Ovary (tissue), 9 donors: ENCODE results near the gene PTTG1IP. TPM values are rescaled to one million over a fixed set of nuclear protein-coding genes. Genes with fewer than 3 reads are reported as not detected.

ENCODE experiments used
- DNase-seq, 5 donors: peaks; one replicate each; pipeline ENCODE4 v3.0.0-alpha.2; 2019 to 2020
- H3K27ac ChIP-seq, 2 donors: fragments of 200-600 bp; one replicate each; pipeline versions ENCODE4 v1.5.1 to v1.8.0; 2019 to 2022
- H3K27me3 ChIP-seq: fragments of 200-600 bp; one replicate; pipeline ENCODE4 v1.8.0; 2022
- H3K36me3 ChIP-seq: fragments of 200-600 bp; sonication (generic); one replicate; pipeline ENCODE4 v1.5.1; 2019
- H3K4me1 ChIP-seq: one replicate; pipeline ENCODE4 v1.8.1; 2013; ENCODE audit warnings: mild to moderate bottlenecking, moderate library complexity; ENCODE audit not compliant: insufficient read depth
- H3K4me3 ChIP-seq: fragments of 200-600 bp; sonication (generic); one replicate; pipeline ENCODE4 v1.5.1; 2017
- H3K9me3 ChIP-seq, 2 donors: fragments of 200-600 bp in 1 of 2; sonication (generic) in 1 of 2; one replicate each; pipeline versions ENCODE4 v1.5.1 to v1.8.1; 2013 to 2019; ENCODE audit warnings: mild to moderate bottlenecking in 1 of 2, moderate library complexity in 1 of 2
- EP300 ChIP-seq: sonication (generic); formaldehyde crosslinking; IDR thresholded peaks from one replicate; pipeline ENCODE4 v1.6.1; 2017; ENCODE audit warnings: antibody characterized with exemption
- POLR2A ChIP-seq: fragments of 450-650 bp; IDR thresholded peaks from one replicate; pipeline ENCODE4 v1.6.1; 2017; ENCODE audit warnings: antibody characterized with exemption, mild to moderate bottlenecking, moderate library complexity
- WGBS, 3 donors: extraction: QIAGEN DNeasy Blood & Tissue Kit in 1 of 3; methylation state at CpG; one replicate each; pipeline versions ENCODE4 v1.1.5 to v1.1.7; 2013 to 2017; 5-methylcytosine and 5-hydroxymethylcytosine counted together
- intact Hi-C, 4 donors: fragments of 100-400 bp; cut with DNase I; formaldehyde crosslinking; loops; one replicate each; pipeline versions ENCODE4 v1.11.0 to v1.15.1; 2022 to 2023
- polyA plus RNA-seq, 2 donors: library from polyadenylated mRNA; stranded (reverse); fragments of 200-250 nt in 1 of 2; fragments of 350-450 nt in 1 of 2; fragmentation: Illumina TruSeq in 1 of 2; extraction: RNeasy Lipid Tissue Mini Kit (QIAGEN cat#74804) in 1 of 2; gene quantifications; one replicate each; pipeline ENCODE4 v1.2.3, GENCODE V29; 2013 to 2014
- total RNA-seq, 7 donors: library from RNA; depleted of rRNA in 2 of 7; stranded (reverse); fragments of >200 nt in 2 of 7; fragmentation: NEBNext Ultra II Directional in 3 of 7; extraction: Animal tissue kit (Norgen Biotek cat#: 25700) in 3 of 7; gene quantifications; one replicate each; pipeline versions ENCODE4 v1.1.0 to v1.2.4, GENCODE V29; 2016 to 2023
- TF ChIP-seq, protein P1 (sequence below), 3 donors: fragments of 450-650 bp in 2 of 3; fragments of 200-600 bp in 1 of 3; IDR thresholded peaks; one replicate each; pipeline versions ENCODE4 v1.5.1 to v1.8.0; 2016 to 2022; ENCODE audit warnings: antibody characterized with exemption in 3 of 3, mild to moderate bottlenecking in 1 of 3
- donor health status: DM: no; HTN: no; CAD: no; lungs with moderate emphysema.
- donor health status: DM: no; HTN: no; CAD: no.
- donor health status: Bipolar disorder and iron deficiency.
- donor health status: DM: yes; HTN: yes; CAD: no.
- donor health status: DM: no; HTN: no; CAD: no.
- donor health status: DM: yes; HTN: yes; CAD: no.

Gene PTTG1IP
- total and polyA plus RNA-seq, 9 donors, result 133 to 420 (median 144) TPM

DNA sequence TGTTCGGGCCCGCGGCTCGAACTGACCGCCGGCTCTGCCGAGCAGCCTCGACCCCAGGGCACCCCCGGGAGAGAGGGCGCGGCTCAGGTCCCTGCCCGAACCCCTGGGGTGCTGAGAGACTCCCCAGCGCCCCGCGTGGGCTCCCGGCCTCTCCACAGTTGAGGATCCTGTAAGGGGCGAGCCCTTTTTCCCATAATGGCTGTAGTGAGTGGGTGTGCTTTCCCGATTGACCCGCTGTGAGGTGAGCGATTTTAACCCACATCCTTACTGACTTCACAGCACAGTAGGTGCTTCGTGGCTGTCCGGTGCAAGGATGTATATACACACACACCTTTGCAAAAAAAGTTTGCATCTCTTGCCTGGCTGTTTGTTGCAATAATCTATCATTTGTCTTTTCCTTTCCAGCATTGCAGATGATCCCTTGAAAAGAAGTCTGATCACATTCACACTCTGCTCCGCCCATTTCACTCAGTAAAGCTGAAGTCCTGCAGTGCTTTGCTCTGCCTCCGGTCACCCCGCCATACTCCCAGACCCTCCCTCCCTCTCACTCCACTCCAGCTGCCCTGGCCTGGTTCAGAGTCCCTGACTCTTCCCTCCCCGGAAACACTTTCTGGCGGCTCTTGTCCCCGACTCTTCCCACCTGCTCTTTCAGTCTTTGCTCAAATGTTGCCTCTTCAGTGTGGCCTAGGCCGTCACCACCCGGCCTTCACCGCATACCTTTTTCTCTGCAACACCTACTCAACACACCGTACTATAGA lies 70.9 kb downstream of the PTTG1IP start:
- Histone ChIP-seq H3K36me3 (no peaks in the 10 kb centered on the region), H3K27me3 (no peaks in the 10 kb centered on the region), H3K4me1 (peaks cover 3% of the 10 kb centered on the region), H3K27ac (no peak overlapping the region), H3K9me3 (no peaks in the 10 kb centered on the region), H3K4me3 (peak overlapping the region; percentile 76)
- TF ChIP-seq POLR2A (no peak), EP300 (no peak)
- TF ChIP-seq, protein P1, sequence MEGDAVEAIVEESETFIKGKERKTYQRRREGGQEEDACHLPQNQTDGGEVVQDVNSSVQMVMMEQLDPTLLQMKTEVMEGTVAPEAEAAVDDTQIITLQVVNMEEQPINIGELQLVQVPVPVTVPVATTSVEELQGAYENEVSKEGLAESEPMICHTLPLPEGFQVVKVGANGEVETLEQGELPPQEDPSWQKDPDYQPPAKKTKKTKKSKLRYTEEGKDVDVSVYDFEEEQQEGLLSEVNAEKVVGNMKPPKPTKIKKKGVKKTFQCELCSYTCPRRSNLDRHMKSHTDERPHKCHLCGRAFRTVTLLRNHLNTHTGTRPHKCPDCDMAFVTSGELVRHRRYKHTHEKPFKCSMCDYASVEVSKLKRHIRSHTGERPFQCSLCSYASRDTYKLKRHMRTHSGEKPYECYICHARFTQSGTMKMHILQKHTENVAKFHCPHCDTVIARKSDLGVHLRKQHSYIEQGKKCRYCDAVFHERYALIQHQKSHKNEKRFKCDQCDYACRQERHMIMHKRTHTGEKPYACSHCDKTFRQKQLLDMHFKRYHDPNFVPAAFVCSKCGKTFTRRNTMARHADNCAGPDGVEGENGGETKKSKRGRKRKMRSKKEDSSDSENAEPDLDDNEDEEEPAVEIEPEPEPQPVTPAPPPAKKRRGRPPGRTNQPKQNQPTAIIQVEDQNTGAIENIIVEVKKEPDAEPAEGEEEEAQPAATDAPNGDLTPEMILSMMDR (IDR thresholded peaks at IDR 0.05), result no peak
- intact Hi-C loops, result loop anchor here in 1 of 4 donors (10.0 kb wide), 1 partner anchor 468 kb away; the partner anchor contains the start of gene CFAP410
- WGBS, 3 donors, result 14 to 26% (median 16%) methylated on average over 20 to 32 of the region's 32 CpGs
- no peak for DNase-seq

DNA sequence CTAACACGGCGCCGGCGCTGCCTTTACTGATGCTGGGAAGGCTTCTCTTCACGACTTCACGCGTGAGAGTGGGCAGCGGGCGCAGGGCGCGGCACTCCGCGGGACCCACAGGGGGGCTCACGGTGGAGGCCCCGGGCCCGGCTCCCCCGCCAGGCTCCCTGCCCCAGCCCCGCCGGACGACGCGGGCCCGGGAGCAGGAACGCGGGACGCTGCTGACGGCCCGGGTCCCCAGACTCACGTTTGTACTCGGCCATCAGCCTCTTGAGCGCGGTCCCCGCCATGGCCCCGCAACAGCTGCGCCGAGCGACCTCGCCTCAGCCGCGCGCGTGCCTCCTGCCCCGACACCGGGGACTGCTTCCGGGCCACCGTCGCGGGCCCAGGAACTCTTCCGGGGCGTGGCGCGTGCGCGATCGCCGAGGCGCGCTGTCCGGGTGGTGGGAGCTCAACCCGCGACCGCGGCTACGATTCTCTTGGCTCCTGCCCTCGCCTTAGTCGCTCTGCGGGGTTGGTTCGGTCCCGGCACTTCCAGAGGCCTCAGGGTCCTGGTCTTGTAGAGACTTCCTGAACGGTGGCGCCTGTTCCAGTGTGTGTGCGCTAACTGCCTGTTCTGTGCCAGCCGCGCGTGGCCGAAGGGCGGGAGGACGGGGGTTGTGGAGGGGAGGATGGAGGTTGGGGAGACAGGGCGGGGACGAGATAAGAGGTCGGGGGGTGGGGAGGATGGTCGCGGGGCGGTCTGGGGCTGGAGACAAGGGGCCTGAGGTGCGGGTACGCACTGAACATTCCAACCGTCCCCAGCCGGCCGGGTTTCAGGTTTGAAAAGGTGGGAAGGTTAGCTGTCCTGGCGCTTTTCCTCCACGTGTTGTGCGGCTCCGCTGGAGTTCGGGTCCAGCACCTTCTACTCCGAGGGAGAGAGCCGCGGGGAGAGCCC lies 71.8 kb downstream of the PTTG1IP start, which contains the start of gene UBE2G2:
Gene UBE2G2 (minus strand): TSS at position 353 of the 928 bp plus-strand sequence. CDS start 72 bp downstream, at position 281.
- intact Hi-C loops, result loop anchor here in 1 of 4 donors (10.0 kb wide), 1 partner anchor 467 kb away; the partner anchor contains the start of gene CFAP410
- Histone ChIP-seq H3K9me3 (no peaks in the 10 kb centered on the region), H3K27ac (peak within 1 kb of the TSS in 1 of 2 donors; percentile 2), H3K27me3 (no peaks in the 10 kb centered on the region), H3K4me1 (peaks cover 3% of the 10 kb centered on the region), H3K4me3 (peak within 1 kb of the TSS; percentile 76), H3K36me3 (no peaks in the 10 kb centered on the region)
- WGBS, 3 donors, result 0 to 1% (median 1%) methylated on average over 91 to 97 of the region's 97 CpGs
- DNase-seq, result peak; percentile 71 to 91 (median 83)
- TF ChIP-seq, protein P1 (IDR thresholded peaks at IDR 0.05), result no peak
- TF ChIP-seq POLR2A, result peak; percentile 57

DNA sequence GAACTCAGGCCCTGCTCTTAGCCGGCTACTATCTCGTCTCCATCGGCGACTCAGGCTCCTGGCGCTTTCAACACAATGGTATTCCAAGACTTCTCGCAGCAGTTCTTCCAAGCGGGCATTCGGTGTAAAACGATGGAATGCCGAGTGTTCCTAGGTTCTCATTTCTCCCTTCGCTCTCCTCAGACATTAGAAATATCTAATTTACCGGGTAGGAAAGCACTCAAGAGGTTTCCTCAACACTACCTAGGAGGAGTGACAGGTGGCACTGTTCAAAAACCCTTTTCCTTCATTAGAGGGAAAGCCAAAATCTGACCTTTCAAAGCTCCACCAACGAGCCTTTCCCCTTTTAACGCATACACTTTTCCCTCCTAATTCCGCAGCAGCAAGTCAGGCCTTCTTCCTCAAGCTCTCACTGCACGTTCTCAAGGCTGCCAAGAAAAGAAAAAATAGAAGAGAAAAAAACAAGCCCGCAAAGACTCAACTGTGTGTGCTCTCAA lies 72.5 kb downstream of the PTTG1IP start:
- Histone ChIP-seq H3K4me1 (peaks cover 3% of the 10 kb centered on the region), H3K27ac (peak overlapping the region in 1 of 2 donors; percentile 2), H3K36me3 (no peaks in the 10 kb centered on the region), H3K27me3 (no peaks in the 10 kb centered on the region), H3K4me3 (peak overlapping the region; percentile 76), H3K9me3 (no peaks in the 10 kb centered on the region)
- DNase-seq, result no peak
- intact Hi-C loops, result loop anchor here in 1 of 4 donors (10.0 kb wide), 1 partner anchor 466 kb away; the partner anchor contains the start of gene CFAP410
- no peak for TF ChIP-seq EP300
- no peak for TF ChIP-seq POLR2A
- TF ChIP-seq, protein P1 (IDR thresholded peaks at IDR 0.05), result no peak
- 1 to 3% (median 1%) methylated on average over 17 of the region's 17 CpGs for WGBS, 3 donors

DNA sequence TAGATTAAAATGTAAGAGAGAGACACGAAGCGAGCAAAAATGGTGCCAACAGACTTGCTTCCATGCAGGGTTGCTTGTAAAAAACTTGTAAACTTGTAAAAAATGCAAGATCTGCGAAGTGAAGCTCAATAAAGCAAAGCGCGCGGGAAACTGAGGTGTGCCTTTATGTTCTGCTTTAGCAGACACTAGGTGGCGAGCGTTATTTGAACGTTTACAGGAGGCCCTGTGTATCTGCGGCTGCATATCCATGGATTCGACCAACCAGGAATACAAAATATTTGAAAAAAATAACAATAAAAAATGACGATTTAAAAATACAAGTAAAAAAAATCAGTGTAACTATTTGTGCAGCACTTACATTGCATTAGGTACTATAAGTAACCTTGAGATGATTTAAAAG lies 73.4 kb downstream of the PTTG1IP start:
- H3K36me3 ChIP-seq, result no peaks in the 10 kb centered on the region
- H3K27me3 ChIP-seq, result no peaks in the 10 kb centered on the region
- no peak overlapping the region for H3K27ac ChIP-seq
- 39 to 47% (median 43%) methylated on average over 12 of the region's 12 CpGs for whole genome bisulfite sequencing, 3 donors
- TF ChIP-seq, protein P1 (IDR thresholded peaks at IDR 0.05), result peak in 1 of 3 donors; percentile 9
- no peak for TF ChIP-seq EP300
- H3K9me3 ChIP-seq, result no peaks in the 10 kb centered on the region
- peaks cover 3% of the 10 kb centered on the region for H3K4me1 ChIP-seq
- no peak overlapping the region for H3K4me3 ChIP-seq
- DNase-seq, result no peak
- intact Hi-C loops, result loop anchor here in 1 of 4 donors (10.0 kb wide), 1 partner anchor 465 kb away; the partner anchor contains the start of gene CFAP410
